ENCODE data around the gene TRIM45. TPM values are rescaled to one million over a fixed set of nuclear protein-coding genes. Genes with fewer than 3 reads are reported as not detected.

TRIM45 gene
- total and polyA plus RNA-seq, 2 of the 4 experiments (the other 2 are of a cell fraction): 2.0 to 5.1 TPM

DNA sequence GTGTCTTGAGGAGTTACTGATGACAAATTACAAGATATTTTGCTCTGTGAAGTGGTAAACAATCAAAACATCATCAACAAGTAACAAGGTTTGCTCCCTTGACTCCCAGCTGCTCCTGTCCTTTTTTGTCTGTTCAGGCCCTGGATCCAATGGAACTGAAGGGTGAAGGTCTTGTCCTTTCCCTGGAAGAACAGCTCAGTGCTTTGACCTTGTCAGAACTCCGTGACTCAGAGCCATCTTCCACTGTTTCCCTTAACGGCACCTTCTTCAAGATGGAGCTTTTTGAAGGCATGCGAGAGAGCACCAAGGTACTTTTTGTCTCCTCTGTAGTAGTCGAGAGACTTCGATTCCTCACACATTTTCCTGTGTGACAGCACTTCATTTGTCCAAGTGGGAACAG, 29.0 kb downstream of the TRIM45 start:
- Histone ChIP-seq H2BK5ac (ENCODE audit: low read depth, low read length, poor library complexity, severe bottlenecking) (peak overlapping the region; percentile 73), H2BK120ac (ENCODE audit: low read depth, low read length) (peak overlapping the region; percentile 86), H3K4me2 (ENCODE audit: low read depth, low read length) (peak overlapping the region; percentile 17; the same call in 1 of the 2 replicates), H3K4me1 (ENCODE audit: control insufficient read depth, insufficient read depth, low read length) (peaks cover 24% of the 10 kb centered on the region), H3K14ac (replicated peaks; ENCODE audit: low read depth, low read length) (peak overlapping the region; percentile 75), H3K9ac (ENCODE audit: low read depth, low read length) (no peak overlapping the region), H2AFZ (replicated peaks; ENCODE audit: low read length, poor library complexity) (no peak overlapping the region), H2BK20ac (ENCODE audit: low read depth, low read length) (peak overlapping the region; percentile 78), H2AK9ac (replicated peaks; ENCODE audit: low read depth, low read length, poor library complexity) (no peak overlapping the region), H3K36me3 (ENCODE audit: control insufficient read depth, insufficient read depth, low read length) (no peaks in the 10 kb centered on the region), H3K9me3 (ENCODE audit: control insufficient read depth, insufficient read depth, low read length) (no peaks in the 10 kb centered on the region), H3K4ac (ENCODE audit: low read depth, low read length) (peak overlapping the region; percentile 69), H3K23ac (ENCODE audit: low read depth, low read length) (peak overlapping the region; percentile 40), H3K27ac (ENCODE audit: insufficient read depth, low read length) (peak overlapping the region; percentile 62), H3K4me3 (ENCODE audit: insufficient read depth, low read depth, low read length) (no peak overlapping the region), H2AK5ac (ENCODE audit: low read depth, low read length) (peak overlapping the region; percentile 65), H4K91ac (ENCODE audit: insufficient read depth, low read depth, low read length) (peak overlapping the region; percentile 90), H2BK15ac (ENCODE audit: low read depth, low read length) (peak overlapping the region; percentile 83), H4K20me1 (ENCODE audit: insufficient read depth, low read length) (peaks cover 3% of the 10 kb centered on the region; the same call in 1 of the 2 replicates), H3K27me3 (ENCODE audit: control insufficient read depth, insufficient read depth, low read length) (no peaks in the 10 kb centered on the region), H4K8ac (ENCODE audit: low read depth in 2 of 2, low read length in 2 of 2) (peak overlapping the region; percentile 63 to 70), H4K5ac (ENCODE audit: low read depth, low read length) (peak overlapping the region; percentile 17), H3K56ac (ENCODE audit: extremely low read depth, insufficient read depth, low read length) (peak overlapping the region; percentile 36; the same call in 1 of the 2 replicates), H3K9me1 (ENCODE audit: insufficient read depth, low read length) (peaks cover 25% of the 10 kb centered on the region), H3K79me1 (ENCODE audit: low read depth in 1 of 2, low read length in 2 of 2) (peaks cover 0 to 8% of the 10 kb centered on the region in 2 experiments; a peak in 1 of 4 replicates), H3K18ac (ENCODE audit: low read depth, low read length) (peak overlapping the region; percentile 53)
- no peak for TF ChIP-seq FOS (IDR thresholded peaks at IDR 0.05; ENCODE audit: low read depth, low read length)
- peak; percentile 3; the same call in 1 of the 2 replicates for TF ChIP-seq POLR2A (IDR thresholded peaks at IDR 0.05; ENCODE audit: low read depth, low read length)
- POLR2A ChIA-PET (ENCODE audit: unreplicated experiment): no interaction called here
- in situ Hi-C loops (cut with MboI; ENCODE audit: low sequenced_read_pairs): no loop called here
- BruUV-seq (replicated peaks): no TSS peak
- DNase-seq: no peak
- CTCF ChIA-PET: interaction anchor here (1.4 to 2.8 kb wide), 4 partner anchors 11 to 192 kb away, joined by 5 to 11 read pairs (median 8); no protein-coding TSS in a partner anchor
- intact Hi-C loops (cut with micrococcal nuclease): no loop called here
- dilution Hi-C loops (cut with HindIII; ENCODE audit: low sequenced_read_pairs, unreplicated experiment): no loop called here
- peak; percentile 12 for ATAC-seq (ENCODE audit: low read depth)
- WGBS, 2 experiments (ENCODE audit: extremely low coverage in 2 of 2, insufficient read length in 1 of 2): 38% methylated on average over 5 of the region's 5 CpGs; no CpG with 5 or more reads in 1 of the 2 experiments

Data from IMR-90 (cell line).